Cerebellar cortex (tissue), 1 donor: ENCODE results near the gene SLC12A8.

Source experiments
- DNase-seq: peaks from one replicate; pipeline ENCODE4 v3.0.0-alpha.2; 2015; ENCODE audit warnings: low spot score

SLC12A8 gene

GRCh38 chr3:125073390-125073905 is 139.1 kb downstream of the SLC12A8 start:
- DNase-seq = no peak

GRCh38 chr3:125072749-125073389 is 139.7 kb downstream of the SLC12A8 start:
- DNase-seq = no peak

DNA sequence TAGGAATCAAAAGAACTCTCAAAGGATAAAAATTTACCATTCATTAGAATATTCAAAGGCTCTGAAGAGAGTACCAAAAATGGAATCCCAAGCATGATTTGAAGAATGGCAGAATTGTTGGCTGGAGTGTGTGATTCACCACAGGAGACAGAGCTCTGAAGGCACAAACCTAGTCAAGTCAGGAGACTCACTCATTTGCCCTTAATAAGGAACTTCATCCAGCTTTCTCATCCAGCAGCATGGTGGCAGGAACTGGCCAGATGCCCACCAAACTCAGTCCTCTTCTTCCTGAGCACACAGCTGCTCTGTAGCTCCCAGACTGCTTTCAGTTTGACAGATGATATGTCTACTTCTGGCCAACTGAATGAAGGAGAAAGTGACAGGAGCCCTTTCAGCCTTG is 140.2 kb downstream of the SLC12A8 start:
- DNase-seq = no peak

- no peak for DNase-seq
Measured at GRCh38 chr3:125069968-125070745, 142.4 kb downstream of the SLC12A8 start.

DNA sequence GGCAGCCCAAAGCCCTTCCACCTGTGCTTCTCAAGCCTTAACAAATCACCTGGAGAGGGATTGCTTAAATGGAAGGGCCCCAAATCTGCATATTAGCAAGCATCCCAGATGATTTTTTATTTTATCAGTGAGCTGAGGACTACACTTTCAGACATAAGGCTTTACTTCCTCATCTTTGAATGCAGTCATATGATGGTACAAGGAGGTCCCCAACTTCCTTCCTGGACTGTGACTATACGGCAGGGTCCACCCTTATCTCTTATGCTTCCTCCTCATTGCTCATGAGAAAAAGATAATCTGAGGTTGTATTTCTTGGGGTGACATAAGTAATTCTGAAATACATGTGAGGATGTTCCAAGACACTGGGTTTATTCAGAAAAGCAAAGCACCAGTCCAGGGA is 143.1 kb downstream of the SLC12A8 start:
- DNase-seq = no peak

DNA sequence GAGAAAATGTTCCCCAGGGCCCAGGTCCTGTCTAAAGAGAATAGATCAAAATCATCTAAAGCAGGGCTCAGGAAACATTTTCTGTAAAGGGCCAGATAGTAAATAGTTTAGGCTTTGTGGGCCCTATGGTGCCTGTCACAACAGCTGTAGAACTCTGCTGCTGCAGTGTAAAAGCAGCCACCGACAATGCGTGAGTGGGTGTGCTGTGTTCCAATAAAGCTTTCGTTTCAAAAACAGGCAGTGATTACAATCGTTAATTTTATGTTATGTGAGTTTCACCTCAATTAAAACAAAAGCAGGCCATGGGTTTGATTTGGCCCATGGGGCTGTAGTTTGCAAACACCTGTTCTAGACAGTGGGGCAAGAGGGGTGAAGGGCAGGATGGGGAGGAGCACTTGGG is 144.3 kb downstream of the SLC12A8 start:
- DNase-seq = no peak

DNA sequence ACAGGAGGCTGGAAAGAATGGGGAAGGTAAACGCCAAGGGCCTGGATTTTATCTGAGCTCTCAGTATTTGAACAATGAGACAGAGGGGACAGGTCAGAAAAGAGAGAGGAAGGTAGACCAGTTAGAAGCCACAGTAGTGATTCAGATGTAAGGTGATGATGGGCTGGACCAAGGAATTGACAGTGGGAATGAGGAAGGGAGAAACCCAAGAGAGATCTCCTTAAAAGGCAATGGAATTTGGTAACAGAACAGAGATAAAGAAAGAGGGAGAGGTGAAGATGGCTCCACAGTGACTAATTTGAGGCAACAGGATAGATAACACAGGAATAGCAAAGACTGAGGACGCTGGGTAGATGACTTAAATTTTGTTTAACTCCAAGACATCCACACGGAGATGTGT is 145.3 kb downstream of the SLC12A8 start:
- no peak for DNase-seq

GRCh38 chr3:125062904-125063618 is 149.5 kb downstream of the SLC12A8 start:
- DNase-seq = no peak

DNA sequence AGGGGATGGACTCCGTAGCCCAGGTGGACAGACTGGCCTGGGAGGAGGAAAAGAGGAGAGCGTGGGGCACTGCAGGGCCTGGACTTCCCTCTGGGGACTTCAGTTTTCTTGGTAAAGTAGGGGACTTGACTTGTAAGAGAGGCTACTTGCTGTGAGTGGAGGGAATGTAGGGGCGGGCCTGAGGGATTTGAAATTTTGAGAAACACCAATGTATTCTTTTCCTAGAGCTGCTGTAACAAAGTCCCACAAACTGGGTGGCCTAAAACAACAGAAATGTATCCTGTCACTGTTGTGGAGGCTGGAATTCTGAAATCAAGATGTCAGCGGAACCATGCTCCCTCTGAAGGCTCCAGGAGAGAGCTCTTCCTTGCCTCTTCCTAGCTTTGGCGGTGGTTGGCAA is 150.9 kb downstream of the SLC12A8 start:
- no peak for DNase-seq

DNA sequence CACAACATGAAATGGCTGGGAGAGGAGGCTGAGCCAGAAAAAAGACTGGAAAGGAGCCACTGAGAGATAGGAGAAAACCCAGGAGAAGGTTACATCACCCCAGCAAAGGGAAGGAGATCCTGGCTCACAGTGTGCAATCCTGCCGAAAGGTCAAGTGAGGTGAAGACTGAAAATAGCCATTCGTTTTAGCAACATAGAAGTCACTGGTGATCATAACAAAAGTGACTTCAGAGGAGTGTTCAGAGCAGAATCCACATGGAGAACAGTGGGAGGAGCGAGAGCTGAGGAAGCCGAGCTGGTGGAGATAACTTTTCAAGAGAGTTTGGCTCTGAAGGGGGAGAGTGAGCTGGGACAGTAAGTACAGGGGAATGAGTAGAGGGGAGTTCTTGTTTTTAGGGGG is 151.4 kb downstream of the SLC12A8 start:
- DNase-seq = no peak

DNA sequence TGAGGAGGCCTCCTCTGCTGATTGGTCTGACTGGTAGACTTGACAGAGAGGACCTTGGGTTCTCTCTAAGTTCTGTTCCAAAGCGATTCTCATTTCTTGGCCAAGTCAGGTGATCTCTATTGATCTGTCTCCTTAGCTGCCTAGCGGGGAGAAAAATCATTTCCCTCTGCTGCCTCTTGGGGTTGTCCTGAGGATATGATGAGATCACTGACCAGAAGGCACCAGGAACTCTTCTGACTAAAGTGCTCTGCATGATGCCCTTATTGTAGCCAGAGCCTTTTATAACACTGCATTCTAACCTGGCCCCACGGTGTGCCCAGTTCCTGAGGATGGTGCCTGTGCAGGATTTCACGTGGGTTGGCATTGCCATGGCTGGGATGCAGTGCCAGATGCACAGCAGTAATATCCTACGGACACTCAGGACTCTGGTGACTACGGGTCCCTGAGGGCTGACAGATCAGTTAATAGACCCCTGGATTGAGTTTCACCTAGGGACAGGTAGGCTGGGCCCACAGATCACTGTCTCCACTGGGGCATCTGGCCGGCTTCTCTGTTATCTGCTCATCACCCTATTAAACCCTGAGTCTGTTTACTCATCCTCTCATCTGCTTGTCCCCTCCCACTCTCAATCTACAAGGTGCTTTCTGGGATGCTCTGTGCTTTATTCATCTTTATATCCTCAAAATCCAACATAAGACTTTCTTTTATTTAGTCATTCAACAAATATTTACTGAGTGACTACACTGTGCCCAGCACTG is 152.9 kb downstream of the SLC12A8 start:
- DNase-seq = no peak

DNA sequence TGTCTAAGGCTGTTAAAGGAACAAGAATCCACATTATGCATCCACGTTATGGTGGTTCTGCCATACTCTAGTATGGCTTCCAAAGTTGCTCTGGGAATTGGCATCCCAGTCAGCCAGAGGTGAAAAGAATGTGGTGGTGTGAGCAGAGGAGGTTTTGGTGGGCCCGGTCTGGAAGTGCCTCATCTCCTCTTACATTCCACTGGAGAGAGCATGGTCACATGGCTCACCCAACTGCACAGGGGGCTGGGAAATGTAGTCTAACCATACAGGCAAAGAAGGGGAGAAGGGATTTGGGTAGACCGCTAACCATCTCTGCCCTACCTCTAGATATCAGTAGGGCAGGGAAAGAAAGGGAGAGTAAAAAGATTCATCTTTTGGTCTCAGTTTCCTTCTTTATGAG is 153.6 kb downstream of the SLC12A8 start:
- DNase-seq = no peak

- no peak for DNase-seq
Measured at GRCh38 chr3:125058529-125058928, 154.0 kb downstream of the SLC12A8 start.

GRCh38 chr3:125057186-125057850 is 155.2 kb downstream of the SLC12A8 start:
- DNase-seq = no peak

GRCh38 chr3:125055913-125056745 is 156.4 kb downstream of the SLC12A8 start, which contains the start of gene HEG1:
Gene HEG1 (minus strand): TSS chr3:125055997. CDS start chr3:125055890, 107 bp downstream.
- peak; percentile 19 for DNase-seq

DNA sequence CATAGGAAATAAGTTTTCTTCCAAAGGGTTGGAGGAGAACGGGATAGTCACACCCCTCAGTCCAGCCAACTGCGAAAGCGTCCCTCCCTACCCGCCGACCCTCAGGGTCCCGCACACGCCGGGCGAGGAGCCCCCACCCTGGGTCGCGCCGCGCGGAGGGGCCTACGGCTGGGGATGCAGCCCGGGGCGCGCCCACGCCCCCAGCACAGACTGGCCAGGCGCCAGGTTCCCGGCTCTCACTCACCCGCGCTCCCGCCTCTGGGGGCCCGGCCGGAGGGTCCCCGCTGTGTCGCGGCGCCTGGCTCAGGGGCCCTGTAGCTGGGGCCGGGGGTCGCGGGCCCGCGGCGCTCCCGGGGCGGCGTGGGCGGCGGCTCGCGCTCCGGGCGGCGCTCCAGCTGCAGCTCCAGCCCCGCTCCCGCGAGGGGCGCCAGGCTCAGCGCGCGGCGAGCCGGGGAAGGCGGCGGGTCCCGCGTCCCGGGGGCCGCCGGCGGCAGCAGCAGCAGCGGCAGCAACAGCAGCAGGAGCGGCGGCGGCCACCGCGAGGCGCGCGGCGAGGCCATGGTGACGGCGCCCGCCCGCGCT is 157.1 kb downstream of the SLC12A8 start:
- no peak for DNase-seq

DNA sequence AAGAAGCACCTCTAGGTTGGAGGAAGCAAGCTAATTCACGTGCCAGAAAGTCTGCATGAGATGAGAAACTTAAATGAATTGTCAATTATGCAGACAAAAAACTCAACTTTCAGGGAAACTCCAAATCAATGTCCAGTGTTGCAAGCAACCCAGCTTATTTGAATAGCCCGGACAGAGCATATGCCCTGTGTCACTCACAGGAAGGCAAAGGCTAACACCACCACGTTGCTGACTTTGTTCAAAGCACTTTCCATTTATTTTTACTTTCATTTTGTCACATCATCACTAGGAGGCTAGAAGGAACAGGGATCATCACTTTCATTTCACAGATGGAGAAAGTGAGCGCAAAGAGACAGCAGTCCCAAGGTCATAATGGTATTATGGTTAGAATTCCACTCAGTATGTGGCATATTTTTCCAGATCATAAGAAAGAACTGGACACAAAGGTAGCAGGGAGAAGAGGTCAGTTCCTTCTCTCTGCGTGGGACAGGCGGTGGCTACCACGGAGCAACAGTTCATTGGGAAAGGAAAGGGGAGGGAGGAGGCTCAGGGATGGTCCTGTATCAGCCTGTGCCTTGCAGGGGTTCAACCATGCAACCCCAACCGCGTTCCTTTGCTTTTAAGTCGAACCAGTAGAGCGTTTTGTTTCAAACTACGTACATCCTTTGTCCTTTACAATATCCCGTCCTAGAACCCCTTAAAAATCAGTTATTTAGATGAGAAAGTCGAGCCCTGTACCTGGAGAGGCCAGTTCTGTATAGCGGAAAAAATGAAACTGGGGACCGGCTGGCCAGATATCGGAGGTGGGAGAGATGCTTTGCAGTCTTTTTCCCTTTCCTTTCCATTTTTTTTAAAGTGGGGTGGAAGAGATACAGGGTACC is 157.9 kb downstream of the SLC12A8 start:
- DNase-seq = peak; percentile 22

GRCh38 chr3:125054062-125054448 is 158.5 kb downstream of the SLC12A8 start:
- no peak for DNase-seq

GRCh38 chr3:125053304-125053699 is 159.2 kb downstream of the SLC12A8 start:
- DNase-seq = no peak
